NCI-H2107 treated with DMSO at 0.1 percent for 48 hours (cell line): Measurements from ENCODE around the gene CRACR2B.

Experiments
- DNase-seq: peaks from one replicate; lab custom pipeline; 2025; ENCODE audit not compliant: unreplicated experiment; lab: John Stamatoyannopoulos, UW

CRACR2B gene

DNA sequence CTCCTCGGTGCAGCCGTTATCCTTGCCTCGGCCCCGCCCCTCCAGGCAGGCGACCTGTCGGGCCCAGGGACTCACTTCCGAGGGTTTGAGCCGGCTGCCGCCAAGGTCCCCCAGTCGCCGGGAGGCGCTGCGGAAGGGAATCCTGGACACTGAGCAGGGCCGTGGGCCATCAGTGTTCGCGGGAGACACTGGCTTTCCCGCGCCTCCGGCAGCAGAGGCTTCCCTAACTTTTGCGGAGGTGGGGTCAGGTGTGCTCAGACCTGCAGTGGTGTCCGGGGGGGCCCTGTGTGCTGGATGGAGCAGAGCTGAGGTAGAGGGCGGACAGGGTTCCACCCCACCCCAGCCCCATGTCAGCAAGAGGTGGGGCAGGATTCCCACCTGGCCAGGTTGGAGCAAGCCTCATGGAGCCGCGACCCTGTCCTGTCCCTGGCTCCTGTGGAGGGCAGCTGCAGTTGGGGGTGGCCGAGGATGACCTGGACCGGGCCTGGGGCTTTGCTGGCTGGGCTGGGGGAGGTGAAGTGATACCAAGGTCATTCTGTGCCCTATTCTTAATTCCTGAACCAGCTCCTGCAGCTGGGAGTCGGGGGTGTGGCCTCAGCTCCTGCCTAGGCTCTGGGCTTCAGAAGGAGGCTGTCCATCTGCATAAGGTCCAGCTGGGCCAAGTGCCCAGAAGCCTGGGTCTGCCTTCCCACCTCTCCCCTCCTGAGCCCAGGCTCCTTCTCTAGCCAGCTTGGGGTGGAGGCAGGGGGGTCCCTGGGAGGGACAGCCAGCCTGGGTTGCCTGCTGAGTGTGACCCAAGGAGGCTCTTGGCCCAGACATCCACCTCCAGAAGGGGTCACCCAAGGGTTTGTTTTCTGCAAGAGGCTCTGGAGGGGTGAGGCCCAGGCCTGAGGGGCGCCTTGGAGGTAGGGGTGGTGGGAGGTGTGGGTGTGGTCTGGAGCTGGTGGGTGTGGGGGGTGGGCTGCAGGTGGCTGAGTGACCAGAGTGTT is 23.4 kb downstream of the CRACR2B start:
- no peak for DNase-seq

DNA sequence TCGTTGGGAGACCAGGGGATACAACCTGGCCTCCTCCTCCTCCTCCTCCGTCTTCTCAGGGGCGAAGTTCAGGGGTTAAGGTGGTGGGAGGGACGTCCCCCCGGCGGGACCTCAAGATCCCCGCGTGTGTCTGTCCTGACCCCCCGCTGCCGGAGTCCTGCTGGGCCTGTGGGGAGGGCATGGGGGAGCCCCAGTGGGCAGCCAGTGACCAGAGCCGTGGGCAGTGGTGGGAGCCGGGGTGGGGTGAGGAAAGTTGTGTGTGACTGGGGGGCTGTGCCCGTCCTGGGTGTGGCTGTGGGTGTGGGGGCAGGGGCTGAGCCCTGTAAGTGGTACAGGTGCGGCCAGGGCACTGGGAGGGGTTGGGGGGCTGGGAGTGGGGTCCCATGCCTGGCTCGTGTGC is 25.0 kb downstream of the CRACR2B start:
- DNase-seq: no peak

DNA sequence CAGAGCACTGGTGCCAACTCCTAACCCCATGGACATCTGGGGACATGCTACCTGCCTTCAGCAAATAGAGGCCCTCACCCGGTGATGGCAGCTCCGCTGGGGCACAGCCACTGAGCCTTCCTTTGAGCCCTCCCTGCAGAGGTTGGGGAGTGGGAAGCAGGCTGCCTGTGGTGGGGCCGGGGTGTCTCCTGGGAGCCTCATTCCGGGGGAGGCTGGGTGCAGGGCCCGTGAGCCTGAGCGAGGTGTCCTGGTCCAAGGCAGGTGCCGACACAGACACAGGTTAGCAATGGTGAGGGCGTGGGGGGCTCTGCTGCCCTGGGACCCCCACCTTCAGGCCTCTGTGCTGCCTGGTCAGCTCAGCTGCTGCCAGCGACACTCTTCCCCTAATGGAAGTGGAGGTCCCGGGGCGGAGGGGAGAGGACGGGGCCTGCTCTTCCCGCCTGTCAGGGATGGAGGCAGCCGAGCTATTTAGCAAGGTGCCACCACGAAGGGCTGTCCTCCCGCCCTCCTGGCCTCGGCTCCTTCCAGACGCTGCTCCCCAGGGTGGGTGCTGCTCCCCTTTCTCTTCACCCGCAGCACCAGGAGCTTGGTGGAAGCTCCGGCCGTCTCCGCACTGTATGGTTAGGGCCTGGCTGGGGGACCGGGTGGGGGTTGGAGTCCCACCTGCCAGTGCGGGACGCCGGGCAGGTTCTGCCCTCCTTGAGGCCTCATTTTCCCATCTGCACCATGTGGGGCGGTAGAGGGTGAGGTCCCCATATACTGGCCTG is 26.1 kb downstream of the CRACR2B start:
- no peak for DNase-seq

DNA sequence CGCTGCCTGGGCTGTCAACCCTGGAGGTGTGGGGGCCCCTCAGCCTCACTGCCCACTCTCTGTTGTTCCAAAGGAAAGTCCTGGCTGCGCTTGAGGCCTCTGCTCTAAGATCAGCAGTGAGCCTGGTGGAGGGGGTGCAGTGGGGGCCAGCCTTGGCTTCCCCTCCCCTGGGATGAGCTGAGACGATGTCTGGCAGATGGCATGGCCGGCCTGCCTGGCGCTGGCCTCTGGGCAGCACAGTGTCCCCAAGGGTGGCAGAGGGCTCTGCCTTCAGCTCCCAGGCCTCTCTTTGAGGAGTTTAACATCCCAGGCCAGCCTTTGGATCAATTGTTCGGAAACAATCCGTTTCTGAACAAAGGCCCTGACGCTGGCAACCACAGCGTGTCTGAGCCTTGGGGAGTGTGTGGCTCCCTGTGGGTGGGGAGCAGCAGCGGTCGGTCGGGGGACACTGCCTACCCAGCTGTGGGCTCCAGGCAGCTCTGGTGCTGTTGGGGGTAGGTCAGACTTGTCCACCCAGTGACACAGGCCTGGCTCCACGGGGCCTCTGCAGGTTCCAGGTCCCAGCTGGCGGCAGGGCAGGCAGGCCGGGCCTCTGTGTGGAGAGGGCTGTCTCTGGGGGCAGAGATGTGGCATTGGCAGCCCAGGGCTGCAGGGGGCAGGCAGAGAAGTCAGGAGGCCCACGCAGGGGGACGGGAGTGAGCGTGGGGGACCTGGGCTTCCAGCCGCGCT is 27.0 kb downstream of the CRACR2B start:
- DNase-seq: no peak

DNA sequence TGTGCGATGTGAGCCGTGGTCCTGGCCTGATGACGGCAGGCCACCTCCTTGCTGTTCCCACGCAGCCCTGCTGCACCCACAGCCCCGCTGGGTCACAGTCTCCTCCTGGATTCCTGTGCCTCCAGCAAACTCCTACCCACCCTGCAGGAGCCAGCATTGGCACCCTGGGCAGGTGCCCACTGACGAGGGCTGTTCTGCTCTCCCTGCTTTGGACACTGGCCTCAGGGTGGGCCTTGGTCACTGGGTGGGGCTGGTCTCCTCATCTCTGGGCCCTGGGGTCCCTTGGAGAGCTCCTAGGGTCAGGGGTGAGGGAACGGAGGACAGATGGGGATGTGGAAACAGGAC is 27.6 kb downstream of the CRACR2B start:
- DNase-seq: no peak

DNA sequence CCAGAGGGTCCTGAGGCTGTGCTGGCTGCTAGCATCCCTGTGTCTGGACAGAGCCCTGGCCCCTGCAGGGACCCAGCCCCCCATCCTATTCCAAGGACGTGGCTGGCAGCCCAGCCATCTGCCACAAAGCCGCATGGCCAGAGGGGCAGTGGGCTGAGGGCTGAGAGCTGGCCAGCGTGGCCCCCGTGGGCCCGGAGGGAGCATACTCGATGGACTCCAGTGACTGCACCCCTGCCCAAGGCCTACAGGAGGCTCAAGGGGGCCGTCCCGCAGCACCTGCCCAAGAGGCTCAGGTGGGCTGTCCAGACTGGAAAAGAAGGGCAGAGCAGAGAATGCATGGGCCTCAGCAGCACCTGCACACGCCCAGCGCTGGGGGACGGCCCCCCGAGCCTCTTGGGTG is 28.1 kb downstream of the CRACR2B start:
- no peak for DNase-seq

DNA sequence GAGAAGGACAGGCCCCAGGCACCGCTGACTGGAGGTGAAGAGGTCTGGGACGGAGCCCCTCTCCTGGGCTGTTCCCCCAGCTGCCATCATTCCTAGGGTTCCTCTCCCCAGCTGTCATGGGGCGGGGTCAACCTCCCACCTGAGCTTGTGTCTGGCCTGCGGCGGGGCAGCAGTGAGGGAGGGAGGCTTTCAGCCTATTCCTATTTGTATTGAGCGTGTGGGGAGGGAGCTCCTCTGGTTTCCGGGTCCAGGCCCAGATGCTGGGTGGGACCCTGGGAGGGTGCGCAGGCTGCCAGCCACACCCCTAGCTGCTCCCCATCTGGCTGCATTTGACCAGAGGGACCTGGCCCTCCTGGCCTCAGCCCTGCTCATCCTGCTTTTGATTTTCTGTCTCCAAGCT is 28.7 kb downstream of the CRACR2B start:
- no peak for DNase-seq

DNA sequence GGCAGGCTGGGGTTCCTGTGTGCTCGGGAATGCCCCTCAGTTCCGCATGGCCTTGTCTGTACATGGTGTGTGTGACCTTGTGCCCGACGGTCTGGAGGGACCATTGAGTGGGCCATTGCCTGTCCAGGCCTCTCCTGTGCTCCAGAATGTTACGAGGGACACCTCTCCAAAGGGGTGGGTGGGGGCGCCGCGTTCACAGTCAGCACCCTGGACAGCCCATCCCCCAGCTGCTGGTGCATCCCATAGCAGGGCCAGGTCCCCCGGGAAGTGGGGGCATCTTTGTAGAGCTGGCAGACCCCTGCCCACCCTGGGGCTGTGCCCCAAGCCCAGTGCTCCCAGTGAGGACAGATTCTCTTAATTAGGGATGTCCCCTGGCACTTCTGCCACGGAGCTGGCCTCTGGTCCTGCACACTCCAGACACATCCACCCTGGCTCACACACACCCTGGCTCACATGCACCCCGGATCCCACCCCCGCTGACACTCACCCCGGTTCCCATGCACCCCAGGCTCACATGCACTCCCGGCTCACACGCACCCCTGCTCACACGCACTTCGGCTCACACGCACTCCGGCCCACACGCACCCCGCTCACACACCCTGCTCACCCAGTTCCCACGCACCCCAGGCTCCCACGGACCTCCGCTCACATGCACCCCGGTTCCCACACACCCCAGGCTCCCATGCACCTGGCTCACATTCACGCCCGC is 30.5 kb downstream of the CRACR2B start:
- no peak for DNase-seq

DNA sequence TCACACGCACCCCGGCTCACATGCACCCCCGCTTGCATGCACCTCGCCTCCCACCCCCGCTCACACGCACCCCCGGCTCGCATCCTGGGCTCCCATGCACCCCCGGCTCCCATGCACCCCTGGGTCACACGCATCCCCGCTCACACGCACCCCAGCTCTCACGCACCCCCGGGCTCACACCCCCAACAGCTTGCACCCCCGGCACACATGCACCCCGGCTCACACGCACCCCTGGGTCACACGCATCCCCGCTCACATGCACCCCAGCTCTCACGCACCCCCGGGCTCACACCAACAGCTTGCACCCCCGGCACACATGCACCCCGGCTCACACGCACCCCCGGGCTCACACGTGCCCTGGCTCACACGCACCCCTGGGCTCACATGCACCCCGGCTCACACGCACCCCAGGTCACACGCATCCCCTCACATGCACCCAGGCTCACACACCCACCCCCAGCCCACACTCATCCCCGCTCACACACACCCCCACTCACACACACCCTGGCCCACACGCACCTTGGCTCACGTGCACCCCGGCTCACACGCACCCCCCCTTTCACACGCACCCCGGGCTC is 31.1 kb downstream of the CRACR2B start:
- no peak for DNase-seq

DNA sequence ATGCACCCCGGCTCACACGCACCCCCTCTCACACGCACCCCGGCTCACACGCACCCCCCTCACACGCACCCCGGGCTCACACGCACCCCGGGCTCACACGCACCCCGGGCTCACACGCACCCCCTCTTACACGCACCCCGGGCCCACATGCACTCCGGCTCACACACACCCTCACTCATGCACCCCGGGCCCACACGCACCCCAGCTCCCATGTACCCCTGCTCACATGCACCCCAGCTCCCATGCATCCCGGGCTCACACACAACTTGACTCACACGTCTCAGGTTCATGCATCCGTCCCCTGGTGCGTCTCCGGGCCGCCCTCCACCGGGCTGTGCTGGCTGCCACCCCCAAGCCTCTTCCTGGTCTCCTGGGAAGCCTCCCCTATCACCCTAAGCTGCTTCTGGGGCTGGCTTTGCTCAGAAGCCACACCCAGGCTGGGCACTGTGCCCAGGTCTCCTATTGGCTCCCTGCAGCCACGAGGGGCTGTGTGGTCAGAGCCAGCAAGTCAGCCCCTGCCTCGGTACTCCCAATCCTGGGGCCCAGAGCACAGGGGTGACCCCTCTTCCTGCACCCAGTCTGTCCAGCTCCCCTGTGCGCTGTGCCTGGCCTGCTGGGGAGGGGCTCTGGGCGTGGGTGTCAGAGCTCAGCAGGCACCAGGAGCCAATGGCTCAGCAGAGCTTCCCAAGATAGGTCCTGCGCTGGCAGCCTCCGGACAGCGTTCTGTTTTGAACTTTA is 31.8 kb downstream of the CRACR2B start:
- DNase-seq: peak; percentile 68

DNA sequence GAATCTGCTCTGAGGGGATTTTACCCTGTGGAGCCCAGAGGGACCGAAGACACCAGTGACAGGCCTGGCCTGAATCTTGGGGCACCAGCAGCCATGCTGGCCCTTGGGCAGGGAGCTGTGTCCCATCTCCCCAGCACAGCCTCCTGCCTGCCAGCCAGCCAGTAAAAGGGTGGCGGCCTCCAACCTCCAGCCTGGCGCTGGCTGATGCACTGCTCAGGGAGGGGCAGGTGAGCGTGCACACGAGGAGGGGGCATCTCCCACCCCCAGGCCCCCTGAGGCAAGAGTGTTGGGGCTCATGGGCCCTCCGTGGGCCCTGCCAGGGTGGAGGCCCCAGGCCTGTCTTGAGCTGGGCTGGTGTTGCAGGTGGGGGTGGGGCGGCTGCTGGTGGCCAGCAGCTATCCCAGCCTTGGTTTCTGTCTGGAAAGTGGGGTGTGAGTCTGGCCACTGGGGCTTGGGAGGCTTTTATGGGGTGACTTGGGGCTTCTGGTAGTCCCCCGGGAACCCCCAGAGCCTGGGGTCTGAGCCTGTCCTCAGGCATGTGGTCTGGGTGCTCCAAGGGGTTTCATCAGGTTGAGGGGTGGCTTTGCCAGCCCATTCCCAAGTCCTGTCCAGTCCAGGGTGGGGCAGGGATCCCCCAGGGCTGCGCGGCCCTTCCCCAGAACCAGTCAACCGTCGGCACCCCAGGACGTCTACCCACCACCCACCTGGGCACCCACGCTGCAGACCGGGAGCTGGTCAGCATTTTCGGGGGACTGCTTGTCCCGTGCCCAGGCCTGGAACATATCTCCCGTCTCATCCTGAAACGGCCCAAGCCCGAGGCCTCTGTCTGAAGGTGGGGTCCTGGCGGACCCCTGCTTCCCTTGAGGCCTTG is 32.8 kb downstream of the CRACR2B start:
- no peak for DNase-seq

DNA sequence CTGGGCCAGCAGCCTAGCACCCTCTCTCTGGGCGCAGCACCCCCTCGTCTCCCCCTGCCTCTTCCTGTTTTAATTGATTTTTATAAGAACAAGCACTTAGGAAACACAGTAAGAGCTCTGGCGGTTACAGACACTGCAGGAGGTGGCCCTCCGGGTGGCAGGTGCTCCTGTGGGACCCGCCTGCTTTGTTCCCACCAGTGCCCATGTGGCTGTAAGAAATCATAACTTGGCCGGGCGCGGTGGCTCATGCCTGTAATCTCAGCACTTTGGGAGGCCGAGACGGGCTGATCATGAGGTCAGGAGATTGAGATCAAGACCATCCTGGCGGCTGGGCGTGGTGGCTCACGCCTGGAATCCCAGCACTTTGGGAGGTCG is 33.4 kb downstream of the CRACR2B start:
- DNase-seq: peak; percentile 96

DNA sequence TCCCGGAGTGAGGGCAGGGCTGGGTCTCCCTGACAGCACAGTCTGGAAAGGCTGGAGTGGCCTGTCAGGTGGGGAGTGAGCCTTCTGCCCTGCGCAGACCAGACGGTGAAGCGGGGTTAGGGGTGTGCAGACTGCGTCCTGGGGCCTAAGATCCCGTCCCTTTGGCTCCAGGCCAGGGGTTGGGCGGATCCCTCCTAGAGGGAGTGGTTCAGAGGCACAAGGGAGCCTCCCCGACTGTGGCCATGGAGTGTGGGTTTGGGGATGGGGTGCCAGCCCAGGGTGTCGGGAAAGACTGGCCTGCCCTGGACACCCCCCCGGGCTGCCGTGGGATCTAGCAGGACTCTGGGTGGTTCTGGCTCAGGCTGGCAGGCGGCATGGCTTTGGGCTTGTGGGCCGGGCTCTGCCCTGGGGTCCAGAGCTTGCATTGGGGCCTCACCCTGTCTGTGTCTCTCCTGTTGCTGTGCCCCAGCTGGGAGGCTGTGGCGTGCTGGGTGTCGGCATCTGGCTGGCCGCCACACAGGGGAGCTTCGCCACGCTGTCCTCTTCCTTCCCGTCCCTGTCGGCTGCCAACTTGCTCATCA is 34.5 kb downstream of the CRACR2B start:
- DNase-seq: no peak

DNA sequence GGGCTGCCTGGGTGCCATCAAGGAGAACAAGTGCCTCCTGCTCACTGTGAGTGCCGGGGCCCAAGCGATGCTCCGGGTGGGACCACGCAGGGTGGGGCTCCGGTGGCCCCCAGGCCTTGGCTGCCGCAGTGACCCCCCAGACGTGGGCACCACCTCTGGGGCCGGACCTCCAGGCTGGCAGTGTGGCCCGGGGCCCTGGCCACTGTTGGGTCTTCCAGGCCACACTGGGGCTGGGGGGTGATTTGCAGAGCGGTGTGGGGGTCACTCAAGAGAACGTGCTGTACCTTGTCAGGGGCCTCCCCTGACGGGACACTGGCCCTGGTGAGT is 34.9 kb downstream of the CRACR2B start:
- DNase-seq: no peak

DNA sequence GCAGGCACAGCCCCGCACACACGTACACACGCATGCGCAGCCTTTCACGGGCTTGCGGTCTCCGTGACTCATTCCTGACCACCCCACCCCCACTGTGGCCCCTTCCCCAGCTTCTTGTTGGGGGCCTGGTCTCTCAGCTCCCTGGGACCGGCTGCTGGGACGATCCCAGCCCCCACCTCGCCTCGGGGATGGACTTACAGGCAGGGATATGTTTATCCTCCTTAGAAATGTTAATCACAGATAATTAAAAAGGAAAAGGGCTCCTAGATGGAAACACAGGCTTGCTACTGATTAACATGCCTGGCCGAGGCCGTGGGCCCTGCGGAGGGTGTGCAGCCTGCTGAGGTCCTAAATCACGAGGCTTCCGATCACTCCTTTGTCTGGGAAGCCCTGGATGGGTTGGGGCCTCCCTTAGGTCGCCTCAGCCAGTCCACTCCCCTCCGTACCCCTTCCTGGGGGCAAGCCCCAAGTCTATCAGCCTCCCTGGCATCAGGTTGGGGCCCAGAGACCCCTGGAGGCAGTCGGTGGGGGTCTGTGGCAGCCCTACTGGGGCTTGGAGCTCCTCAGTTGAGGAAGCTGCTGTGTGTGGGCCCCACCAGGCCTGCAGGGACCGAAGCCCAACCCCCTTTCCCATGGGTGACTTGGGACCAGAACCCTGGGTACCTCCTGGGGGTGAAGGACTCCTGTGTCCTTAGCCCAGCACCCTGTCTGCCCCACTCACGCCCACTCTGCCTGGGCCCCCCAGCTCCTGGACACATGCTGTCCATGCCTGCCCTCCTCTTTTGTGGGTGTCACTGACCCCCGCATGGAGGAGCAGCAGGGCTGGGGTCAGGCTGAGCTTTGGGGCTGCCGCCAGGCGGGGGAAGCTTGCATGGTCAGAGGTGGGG is 35.5 kb downstream of the CRACR2B start:
- no peak for DNase-seq

DNA sequence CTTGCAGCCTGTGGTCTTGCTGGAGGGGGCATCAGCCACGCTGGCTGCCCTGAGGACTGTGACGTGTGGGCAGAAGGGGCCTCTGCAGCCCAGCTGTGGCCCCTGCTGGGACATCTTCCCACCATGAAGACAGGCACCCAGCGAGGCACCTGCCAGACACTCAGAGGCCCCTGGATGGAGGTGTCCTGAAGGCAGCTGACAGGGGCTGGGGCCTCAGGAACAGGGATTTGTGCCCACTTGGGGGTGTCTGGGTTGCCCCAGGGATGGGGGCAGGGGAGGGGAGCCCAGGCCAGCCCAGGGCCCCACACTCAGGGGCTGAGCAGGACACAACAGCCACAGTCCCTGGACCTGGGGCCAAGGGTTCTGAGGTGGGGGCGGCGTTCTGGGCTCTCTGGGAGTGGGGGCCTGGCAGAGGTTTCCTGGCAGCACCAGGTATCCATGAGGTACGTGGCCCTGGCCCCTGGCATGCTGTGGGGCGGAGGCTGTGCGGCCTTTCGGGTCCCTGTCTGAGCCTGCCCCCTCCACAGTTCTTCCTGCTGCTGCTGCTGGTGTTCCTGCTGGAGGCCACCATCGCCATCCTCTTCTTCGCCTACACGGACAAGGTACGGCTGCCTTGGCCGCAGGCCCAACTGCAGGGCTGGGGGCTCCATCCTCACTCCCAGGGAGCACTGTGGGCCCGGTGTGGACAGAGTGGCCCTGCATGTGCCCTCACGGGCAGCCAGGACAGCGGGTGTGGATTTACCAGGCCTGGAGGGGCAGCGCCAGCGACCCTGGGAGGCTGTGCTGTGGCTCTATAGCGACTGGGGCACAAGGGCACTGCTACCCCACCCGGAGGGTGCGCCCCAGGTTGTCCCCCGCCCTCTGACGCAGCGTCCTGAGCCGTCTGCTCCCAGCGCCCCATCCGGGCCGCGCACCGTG is 36.5 kb downstream of the CRACR2B start:
- DNase-seq: no peak

DNA sequence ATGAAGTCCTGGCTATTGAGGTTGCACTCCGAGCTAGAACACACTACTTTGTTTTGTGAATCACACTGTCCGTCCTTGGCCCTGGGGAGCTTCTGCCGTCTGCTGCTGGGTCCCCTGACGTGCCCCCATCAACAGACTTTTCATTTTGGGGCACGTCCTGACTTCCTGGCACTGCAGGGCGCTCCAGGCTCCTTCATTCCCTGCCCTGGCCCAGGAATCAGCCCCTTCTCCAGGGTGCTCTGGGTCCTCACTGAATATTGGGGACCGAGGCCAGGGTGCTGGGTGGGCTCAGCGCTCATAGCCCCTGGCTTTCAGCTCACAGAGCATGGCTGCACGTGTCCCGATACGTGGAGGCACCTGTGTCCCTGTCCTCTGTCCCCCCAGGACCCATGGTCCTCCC is 37.2 kb downstream of the CRACR2B start:
- no peak for DNase-seq
